Measurements from ENCODE around the gene ABCC5.
"Not testable (repeated sequence)": the region's sequence is repeated elsewhere in the genome, so short reads cannot be mapped to it uniquely, and the experiment has no call there.

The ABCC5 gene

DNA sequence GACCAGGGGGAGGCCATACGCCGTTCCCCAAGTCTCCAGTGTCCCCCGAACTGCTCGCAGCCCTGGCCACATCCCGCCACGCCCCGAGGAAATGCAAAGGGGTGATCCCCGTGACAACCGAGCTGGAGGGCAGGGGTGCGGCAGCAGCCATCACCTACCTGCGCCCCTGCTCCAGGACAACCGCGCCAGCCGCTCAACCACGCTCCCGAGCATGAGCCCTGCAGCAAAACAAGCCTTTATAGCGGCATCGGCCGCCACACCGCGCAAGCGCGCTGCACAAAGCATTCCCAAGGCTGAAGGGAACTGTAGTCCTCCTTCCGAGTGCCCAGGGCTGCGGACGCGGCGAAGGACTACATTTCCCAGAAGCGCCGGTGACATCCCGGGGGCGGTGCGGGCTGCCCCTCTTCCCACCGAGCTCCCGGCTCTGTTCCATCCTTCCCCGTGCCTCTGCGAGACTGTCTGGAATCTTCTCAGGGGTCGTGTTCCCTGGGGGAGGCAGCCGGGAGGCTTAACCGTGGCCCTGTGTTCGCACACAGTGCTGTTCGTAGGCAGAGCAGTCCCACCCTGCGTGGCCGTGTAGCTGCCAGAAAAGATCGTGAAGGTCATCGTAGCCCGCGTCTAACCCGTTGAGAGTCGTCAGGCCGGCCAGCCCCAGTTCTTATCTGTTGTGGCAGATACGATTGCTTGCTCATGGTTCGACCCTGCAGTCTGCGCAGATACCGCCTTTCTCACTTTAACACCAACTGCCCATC, at the start of gene ABCC5:
Gene ABCC5, minus strand, starts transcription at position 213 of the 752 bp plus-strand sequence. CDS start 3,492 bp downstream, outside the sequence.
- no peak for TF ChIP-seq JUND (IDR thresholded peaks at IDR 0.05; ENCODE audit: low read depth)
- in situ Hi-C loops (cut with HindIII; ENCODE audit: low pct_unique_long_range_greater_than_20kb, low sequenced_read_pairs): no loop called here
- peak; percentile 97 to 98 for DNase-seq (ENCODE audit: low read depth in 1 of 2, low spot score in 1 of 2)

- in situ Hi-C loops (cut with HindIII; ENCODE audit: low pct_unique_long_range_greater_than_20kb, low sequenced_read_pairs): no loop called here
- TF ChIP-seq JUND (IDR thresholded peaks at IDR 0.05; ENCODE audit: low read depth): no peak
Measured at GRCh38 chr3:184066211-184066610, 48.5 kb upstream of the ABCC5 start.

DNA sequence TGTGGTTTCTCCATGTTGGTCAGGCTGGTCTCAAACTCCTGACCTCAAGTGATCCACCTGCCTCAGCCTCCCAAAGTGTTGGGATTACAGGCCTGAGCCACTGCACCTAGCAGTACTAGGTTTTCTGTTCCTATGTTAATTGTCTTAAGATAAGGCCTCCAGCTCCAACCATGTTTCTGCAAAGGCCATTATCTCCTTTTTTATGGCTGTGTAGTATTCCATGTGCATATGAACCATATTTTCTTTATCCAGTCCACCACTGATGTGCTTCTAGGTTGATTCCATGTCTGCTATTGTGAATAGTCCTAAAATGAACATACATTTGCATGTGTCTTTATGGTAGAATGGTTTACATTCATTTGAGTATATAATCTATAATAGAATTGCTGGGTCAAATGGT, 45.0 kb upstream of the ABCC5 start:
- DNase-seq (ENCODE audit: low read depth in 1 of 2, low spot score in 1 of 2): no peak
- in situ Hi-C loops (cut with HindIII; ENCODE audit: low pct_unique_long_range_greater_than_20kb, low sequenced_read_pairs): no loop called here
- TF ChIP-seq JUND (IDR thresholded peaks at IDR 0.05; ENCODE audit: low read depth): no peak

More at GRCh38 chr3:184066211-184066610, 48.5 kb upstream of the ABCC5 start:
- no peak for DNase-seq (ENCODE audit: low read depth in 1 of 2, low spot score in 1 of 2)

GRCh38 chr3:184059424-184059823, 41.7 kb upstream of the ABCC5 start:
- DNase-seq (ENCODE audit: low read depth in 1 of 2, low spot score in 1 of 2): no peak
- in situ Hi-C loops (cut with HindIII; ENCODE audit: low pct_unique_long_range_greater_than_20kb, low sequenced_read_pairs): no loop called here
- TF ChIP-seq JUND (IDR thresholded peaks at IDR 0.05; ENCODE audit: low read depth): no peak

- in situ Hi-C loops (cut with HindIII; ENCODE audit: low pct_unique_long_range_greater_than_20kb, low sequenced_read_pairs): no loop called here
- no peak for TF ChIP-seq JUND (IDR thresholded peaks at IDR 0.05; ENCODE audit: low read depth)
- DNase-seq (ENCODE audit: low read depth in 1 of 2, low spot score in 1 of 2): no peak
Measured at GRCh38 chr3:184058029-184058428, 40.3 kb upstream of the ABCC5 start.

DNA sequence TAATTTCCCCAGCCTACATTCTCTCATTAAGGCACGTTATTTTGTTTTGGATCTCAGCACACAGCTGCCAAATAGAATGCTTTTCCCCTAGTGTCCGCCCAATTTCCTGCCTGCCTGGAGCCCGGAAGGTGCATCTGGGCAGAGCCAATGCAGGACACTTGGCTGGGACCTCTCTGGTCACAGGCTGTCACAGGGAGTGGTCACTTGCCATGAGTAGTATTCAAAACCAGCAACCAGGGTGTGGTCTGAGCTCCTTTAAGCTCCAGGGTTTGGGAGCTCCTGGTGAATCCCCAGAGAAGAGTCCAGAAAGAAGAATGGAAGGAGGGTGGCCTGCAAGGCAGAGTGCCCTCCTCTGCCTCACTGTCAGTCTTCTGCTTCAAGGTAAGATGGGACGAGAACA, 35.1 kb upstream of the ABCC5 start, which contains the start of gene HTR3C:
Gene HTR3C, plus strand, starts transcription at position 281 of the 400 bp plus-strand sequence. Its CDS starts 34 bp downstream, at position 315.
- in situ Hi-C loops (cut with HindIII; ENCODE audit: low pct_unique_long_range_greater_than_20kb, low sequenced_read_pairs): no loop called here
- TF ChIP-seq JUND (IDR thresholded peaks at IDR 0.05; ENCODE audit: low read depth): no peak
- DNase-seq (ENCODE audit: low read depth in 1 of 2, low spot score in 1 of 2): no peak

DNA sequence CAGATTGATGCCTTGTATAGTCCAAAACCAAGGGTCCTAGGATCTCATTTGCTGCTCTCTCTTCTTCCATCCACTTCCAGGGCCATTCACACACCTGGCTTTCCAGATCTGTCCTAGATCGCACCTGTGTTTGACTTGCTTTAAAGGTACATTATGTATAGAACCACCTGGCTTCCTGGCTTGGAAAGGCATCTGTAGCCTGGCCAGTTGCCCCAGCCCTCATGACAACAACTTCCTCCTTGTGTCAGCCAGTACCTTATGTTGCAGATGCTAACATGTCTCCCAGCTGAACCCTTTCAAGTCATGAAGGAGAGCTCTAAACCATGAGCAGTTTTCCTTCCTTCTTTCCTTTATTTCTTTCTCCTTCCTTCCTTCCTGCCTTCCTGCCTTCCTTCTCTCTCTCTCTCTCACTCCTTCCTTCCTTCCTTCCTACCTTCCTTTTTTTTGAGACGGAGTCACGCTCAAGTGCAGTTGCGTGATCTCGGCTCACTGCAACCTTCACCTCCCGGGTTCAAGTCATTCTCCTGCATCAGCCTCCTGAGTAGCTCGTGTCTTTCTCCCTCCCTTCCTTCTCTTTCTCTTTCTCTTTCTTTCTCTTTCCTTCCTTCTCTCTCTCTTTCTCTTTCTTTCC, 32.6 kb upstream of the ABCC5 start:
- peak in 1 of 2 experiments; percentile 83 for DNase-seq (ENCODE audit: low read depth in 1 of 2, low spot score in 1 of 2)
- TF ChIP-seq JUND (IDR thresholded peaks at IDR 0.05; ENCODE audit: low read depth): no peak
- in situ Hi-C loops (cut with HindIII; ENCODE audit: low pct_unique_long_range_greater_than_20kb, low sequenced_read_pairs): no loop called here

DNA sequence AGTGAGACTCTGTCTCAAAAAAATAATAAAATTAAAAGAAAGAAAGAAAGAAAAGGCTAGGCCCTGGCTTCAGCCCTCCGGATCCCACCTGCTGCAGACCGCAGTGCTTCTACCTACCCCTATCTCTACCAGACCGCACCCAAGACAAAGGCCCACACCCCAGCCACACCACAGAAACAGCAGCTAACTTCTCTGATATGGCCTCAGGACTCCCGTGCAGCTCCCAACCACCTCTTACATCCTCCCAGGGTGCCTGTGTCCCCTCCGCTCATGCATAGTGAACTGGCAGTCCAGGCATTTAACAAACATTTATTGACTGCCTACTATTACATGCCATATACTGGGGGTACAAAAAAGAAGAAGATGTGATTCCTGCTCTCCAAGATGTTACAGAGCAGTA, 28.3 kb upstream of the ABCC5 start:
- in situ Hi-C loops (cut with HindIII; ENCODE audit: low pct_unique_long_range_greater_than_20kb, low sequenced_read_pairs): no loop called here
- DNase-seq (ENCODE audit: low read depth in 1 of 2, low spot score in 1 of 2): no peak
- TF ChIP-seq JUND (IDR thresholded peaks at IDR 0.05; ENCODE audit: low read depth): no peak

DNA sequence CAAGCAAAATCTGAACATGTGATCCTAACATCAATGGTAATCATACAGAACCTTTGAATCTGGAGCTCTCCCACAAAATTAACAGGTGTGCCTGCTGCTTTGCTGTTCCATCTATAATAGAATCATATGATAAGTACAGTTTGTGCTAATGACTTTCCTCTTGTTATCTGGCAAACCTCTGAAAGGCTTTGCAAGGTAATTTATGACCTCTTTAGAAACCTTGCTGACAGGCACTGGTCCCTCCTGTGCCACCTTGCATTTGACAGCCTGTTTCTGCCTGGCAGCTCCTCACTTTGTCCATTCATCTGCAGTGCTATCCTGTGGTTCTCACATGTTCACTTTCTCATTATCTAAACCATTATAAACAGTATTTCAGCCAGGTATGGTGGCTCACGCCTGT, 24.9 kb upstream of the ABCC5 start:
- no peak for DNase-seq (ENCODE audit: low read depth in 1 of 2, low spot score in 1 of 2)
- TF ChIP-seq JUND (IDR thresholded peaks at IDR 0.05; ENCODE audit: low read depth): no peak
- in situ Hi-C loops (cut with HindIII; ENCODE audit: low pct_unique_long_range_greater_than_20kb, low sequenced_read_pairs): no loop called here

DNA sequence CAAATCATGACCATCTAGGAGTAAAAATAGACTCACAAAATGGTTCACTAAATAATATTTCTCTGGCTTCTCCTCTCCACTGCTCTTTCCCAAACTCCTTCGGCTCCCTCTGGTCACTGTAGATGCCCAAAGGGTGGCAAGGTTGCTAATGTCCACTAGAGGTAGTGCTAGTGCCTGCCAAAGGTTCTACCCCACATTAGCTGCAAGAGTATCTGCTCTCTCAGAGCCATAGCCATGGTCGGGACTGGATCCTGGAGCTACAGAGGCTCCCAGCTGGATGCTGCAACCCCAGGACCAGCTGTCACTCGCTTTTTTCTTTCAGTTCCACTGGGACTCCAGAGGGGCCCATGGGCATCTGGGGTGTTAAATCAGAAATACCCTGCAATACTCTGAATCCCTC, 22.3 kb upstream of the ABCC5 start:
- no peak for TF ChIP-seq JUND (IDR thresholded peaks at IDR 0.05; ENCODE audit: low read depth)
- in situ Hi-C loops (cut with HindIII; ENCODE audit: low pct_unique_long_range_greater_than_20kb, low sequenced_read_pairs): no loop called here
- DNase-seq (ENCODE audit: low read depth in 1 of 2, low spot score in 1 of 2): peak; percentile 83 to 93

- no peak for DNase-seq (ENCODE audit: low read depth in 1 of 2, low spot score in 1 of 2)
- in situ Hi-C loops (cut with HindIII; ENCODE audit: low pct_unique_long_range_greater_than_20kb, low sequenced_read_pairs): no loop called here
- TF ChIP-seq JUND (IDR thresholded peaks at IDR 0.05; ENCODE audit: low read depth): no peak
Measured at GRCh38 chr3:184039414-184039813, 21.7 kb upstream of the ABCC5 start.

GRCh38 chr3:184038307-184038706, 20.6 kb upstream of the ABCC5 start:
- DNase-seq (ENCODE audit: low read depth in 1 of 2, low spot score in 1 of 2); in situ Hi-C loops (cut with HindIII; ENCODE audit: low pct_unique_long_range_greater_than_20kb, low sequenced_read_pairs): not testable (repeated sequence)

GRCh38 chr3:184037816-184038215, 20.1 kb upstream of the ABCC5 start:
- in situ Hi-C loops (cut with HindIII; ENCODE audit: low pct_unique_long_range_greater_than_20kb, low sequenced_read_pairs): no loop called here
- TF ChIP-seq JUND (IDR thresholded peaks at IDR 0.05; ENCODE audit: low read depth): no peak
- peak in 1 of 2 experiments; percentile 59 for DNase-seq (ENCODE audit: low read depth in 1 of 2, low spot score in 1 of 2)
